ENCODE measurements around the gene METTL18.

Gene METTL18

GRCh38 chr1:169779150-169779549 is 15.6 kb downstream of the METTL18 start:
- DNase-seq (ENCODE audit: low read depth): no peak
- no peak overlapping the region for H3K4me3 ChIP-seq (ENCODE audit: control insufficient read depth, low read depth, low read length)
- TF ChIP-seq CTCF (IDR thresholded peaks at IDR 0.05; ENCODE audit: control insufficient read depth, insufficient read depth, low read depth, low read length, missing control alignments): no peak

GRCh38 chr1:169776440-169776839 is 18.3 kb downstream of the METTL18 start:
- TF ChIP-seq CTCF (IDR thresholded peaks at IDR 0.05; ENCODE audit: control insufficient read depth, insufficient read depth, low read depth, low read length, missing control alignments): no peak
- no peak for DNase-seq (ENCODE audit: low read depth)
- no peak overlapping the region for H3K4me3 ChIP-seq (ENCODE audit: control insufficient read depth, low read depth, low read length)

GRCh38 chr1:169768161-169768560 is 26.5 kb downstream of the METTL18 start:
- H3K4me3 ChIP-seq (ENCODE audit: control insufficient read depth, low read depth, low read length): no peak overlapping the region
- no peak for TF ChIP-seq CTCF (IDR thresholded peaks at IDR 0.05; ENCODE audit: control insufficient read depth, insufficient read depth, low read depth, low read length, missing control alignments)
- no peak for DNase-seq (ENCODE audit: low read depth)

GRCh38 chr1:169765580-169766331 is 29.0 kb downstream of the METTL18 start:
- no peak for DNase-seq (ENCODE audit: low read depth)
- TF ChIP-seq CTCF (IDR thresholded peaks at IDR 0.05; ENCODE audit: control insufficient read depth, insufficient read depth, low read depth, low read length, missing control alignments): no peak
- no peak overlapping the region for H3K4me3 ChIP-seq (ENCODE audit: control insufficient read depth, low read depth, low read length)

GRCh38 chr1:169764919-169765318 is 29.8 kb downstream of the METTL18 start:
- no peak for TF ChIP-seq CTCF (IDR thresholded peaks at IDR 0.05; ENCODE audit: control insufficient read depth, insufficient read depth, low read depth, low read length, missing control alignments)
- no peak for DNase-seq (ENCODE audit: low read depth)
- H3K4me3 ChIP-seq (ENCODE audit: control insufficient read depth, low read depth, low read length): no peak overlapping the region

GRCh38 chr1:169762699-169763098 is 32.0 kb downstream of the METTL18 start:
- DNase-seq (ENCODE audit: low read depth): no peak
- H3K4me3 ChIP-seq (ENCODE audit: control insufficient read depth, low read depth, low read length): no peak overlapping the region
- no peak for TF ChIP-seq CTCF (IDR thresholded peaks at IDR 0.05; ENCODE audit: control insufficient read depth, insufficient read depth, low read depth, low read length, missing control alignments)

All from AG09309 (cell line).